GM19468 (cell line): ENCODE data around the gene RHOF.
"Not testable (repeated sequence)": the region's sequence is repeated elsewhere in the genome, so short reads cannot be mapped to it uniquely, and the experiment has no call there.

ENCODE experiments used
- ATAC-seq: cut with Tn5 transposase; IDR thresholded peaks from one replicate; pipeline ENCODE4 v1.9.1; 2021; ENCODE audit warnings: mild to moderate bottlenecking, moderate library complexity, moderate number of reproducible peaks; ENCODE audit not compliant: unreplicated experiment; ENCODE audit errors: extremely low read depth

The RHOF gene

DNA sequence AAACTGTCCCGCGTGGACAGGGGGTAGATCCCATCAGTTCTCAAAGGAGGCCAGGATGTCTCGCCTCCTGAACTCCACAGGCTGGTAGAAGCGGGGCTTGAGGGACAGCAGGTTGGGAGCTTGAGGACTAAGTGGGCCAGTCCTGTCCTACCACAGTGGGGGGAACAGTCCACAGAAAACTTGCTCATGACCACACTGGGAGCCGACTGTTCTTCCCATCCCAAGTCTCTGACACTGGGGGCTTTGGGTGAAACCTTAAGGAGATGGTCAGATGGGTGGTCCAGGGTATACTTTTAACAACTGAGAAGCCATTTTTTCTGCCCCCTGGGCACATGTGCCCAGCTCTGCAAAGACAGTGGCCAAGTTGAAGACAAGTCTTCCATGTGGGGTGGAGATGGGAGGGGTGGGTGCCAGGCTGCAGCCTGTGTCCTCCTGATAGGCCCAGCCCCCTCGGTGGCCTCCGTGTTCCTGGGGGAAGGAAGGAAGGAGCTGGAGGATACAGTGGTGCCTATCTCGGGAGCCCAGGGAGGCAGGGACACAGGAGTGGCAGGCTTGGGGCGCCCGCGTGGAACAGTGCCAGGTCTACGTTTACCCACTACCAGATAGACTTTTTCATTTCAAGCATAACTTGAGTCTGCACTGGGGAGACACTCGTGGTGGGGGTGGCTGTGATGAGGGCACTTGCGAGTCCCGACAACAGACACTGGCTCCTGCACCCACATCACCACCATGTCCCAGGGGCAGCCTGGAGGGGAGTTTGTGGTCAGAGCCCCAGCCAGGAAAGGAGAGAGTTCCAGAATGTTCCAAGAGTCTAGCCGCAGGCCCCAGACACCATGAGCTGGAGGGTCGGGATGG lies 14.7 kb downstream of the RHOF start:
- ATAC-seq, result no peak

DNA sequence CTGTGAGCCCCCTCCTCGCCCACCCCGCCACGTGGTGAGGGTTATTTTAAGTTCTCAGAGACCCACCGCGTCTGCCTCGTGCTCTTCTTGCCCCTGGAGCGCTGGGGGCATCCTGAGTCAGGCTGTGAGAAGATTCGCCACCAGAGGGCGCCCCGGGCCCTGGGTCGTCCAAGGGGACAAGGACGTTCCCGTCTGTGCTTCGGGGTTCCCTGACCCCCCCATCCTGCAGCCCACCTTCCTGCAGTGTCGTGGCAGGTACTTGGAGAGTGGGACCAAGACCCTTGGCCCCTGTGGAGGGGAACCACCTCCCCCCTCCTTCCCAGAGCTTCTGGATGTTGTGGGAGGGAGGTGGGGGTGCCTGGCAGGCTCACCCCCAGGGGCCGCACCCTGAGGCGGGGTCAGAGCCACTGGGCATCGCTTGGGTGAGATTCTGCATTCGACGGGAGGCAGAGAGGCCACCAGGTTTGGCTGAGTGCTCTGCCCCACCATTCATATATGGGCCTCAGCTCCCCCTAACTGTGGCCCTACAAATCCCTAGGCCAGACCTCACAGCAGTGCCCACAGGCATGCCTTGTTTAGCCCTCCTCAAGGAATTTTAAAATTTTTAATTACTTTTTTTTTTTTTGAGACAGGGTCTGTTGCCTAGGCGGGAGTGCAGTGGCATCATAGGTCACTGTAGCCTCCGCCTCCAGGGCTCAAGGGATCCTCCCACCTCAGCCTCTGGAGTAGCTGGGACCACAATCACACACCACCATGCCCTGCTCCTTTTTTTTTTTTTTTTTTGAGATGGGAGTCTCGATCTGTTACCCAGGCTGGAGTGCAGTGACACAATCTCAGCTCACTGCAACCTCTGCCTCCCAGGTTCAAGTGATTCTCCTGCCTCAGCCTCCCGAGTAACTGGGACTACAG lies 17.0 kb downstream of the RHOF start:
- ATAC-seq, result no peak

DNA sequence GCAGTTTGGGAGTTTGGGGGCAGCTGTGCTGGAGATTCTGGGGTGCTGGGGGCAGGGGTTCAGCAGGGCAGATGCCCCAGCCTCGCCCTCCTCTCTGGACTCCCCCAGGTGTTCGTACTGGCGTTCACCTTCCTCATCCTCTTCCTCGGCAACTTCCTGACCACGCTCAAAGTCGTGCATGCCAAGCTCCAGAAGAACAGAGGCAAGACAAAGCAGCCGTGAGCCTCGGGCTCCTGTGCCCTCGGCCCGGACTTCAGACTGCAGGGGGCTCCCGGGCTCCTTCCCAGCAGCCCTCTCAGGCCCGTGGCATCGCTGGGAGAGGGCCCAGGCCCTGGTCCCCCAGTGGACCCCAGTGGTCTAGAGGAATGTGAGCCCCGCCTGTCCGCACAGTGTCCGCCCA lies 18.0 kb downstream of the RHOF start:
- no peak for ATAC-seq

DNA sequence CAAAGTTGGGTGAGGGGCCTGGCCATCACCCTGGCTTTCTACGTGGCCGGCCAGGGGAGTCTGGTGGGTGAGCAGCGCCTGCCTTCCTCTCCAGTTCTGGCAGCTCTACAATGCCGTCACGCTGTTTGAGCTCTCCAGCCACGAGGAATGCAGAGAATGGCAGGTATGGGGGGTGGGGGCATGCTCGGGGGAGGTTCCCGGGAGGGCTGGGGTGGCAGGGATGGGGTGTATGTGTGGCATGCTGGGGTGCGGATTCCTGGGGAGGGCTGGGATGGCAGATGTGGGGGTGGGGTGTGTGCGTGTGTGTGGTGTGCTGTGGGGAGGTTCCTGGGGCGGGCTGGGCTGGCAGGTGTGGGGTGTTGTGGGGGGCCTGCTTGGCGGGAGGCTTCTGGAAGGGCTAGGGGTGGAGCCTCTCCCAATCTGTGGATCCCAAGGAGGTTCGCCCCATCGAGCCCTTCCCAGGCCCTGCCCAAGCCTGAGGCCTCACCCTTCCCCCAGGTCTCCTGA lies 18.5 kb downstream of the RHOF start:
- no peak for ATAC-seq

DNA sequence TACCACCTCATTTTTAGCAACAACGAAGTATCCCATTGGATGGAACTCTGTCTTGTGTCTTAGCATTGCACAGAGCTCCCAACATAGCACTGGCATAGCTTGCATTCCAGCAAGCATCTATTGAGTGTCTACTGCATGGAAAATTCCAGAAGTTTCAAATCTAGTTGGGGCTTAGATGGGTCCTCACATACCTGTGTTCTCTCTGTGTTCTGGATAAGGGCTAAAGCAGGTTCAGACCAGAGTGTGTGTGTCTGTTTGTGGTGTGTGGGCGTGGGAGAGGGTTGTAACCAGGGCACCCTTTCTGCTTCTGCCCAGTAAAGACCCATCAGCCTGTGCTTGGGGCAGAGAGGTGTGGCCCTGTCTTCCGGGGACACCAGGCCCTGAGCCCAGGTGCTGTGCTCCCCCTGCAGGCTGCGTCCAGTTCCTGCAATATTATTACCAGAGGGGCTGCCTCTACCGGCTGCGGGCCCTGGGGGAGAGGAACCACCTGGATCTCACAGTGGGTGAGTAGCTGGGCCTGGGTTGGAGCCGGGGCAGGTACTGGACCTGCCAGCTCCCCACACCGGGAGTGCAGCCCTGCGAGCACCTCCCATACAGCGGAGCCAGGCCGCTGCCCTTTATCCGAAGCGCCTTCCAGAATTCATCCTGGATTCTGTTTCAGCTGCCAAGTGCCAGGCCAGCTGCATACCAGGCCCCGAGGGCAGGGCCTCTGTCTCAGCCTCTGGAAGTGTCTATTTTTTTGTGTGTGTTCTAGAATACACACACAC lies 20.3 kb downstream of the RHOF start:
- ATAC-seq, result peak; percentile 66

DNA sequence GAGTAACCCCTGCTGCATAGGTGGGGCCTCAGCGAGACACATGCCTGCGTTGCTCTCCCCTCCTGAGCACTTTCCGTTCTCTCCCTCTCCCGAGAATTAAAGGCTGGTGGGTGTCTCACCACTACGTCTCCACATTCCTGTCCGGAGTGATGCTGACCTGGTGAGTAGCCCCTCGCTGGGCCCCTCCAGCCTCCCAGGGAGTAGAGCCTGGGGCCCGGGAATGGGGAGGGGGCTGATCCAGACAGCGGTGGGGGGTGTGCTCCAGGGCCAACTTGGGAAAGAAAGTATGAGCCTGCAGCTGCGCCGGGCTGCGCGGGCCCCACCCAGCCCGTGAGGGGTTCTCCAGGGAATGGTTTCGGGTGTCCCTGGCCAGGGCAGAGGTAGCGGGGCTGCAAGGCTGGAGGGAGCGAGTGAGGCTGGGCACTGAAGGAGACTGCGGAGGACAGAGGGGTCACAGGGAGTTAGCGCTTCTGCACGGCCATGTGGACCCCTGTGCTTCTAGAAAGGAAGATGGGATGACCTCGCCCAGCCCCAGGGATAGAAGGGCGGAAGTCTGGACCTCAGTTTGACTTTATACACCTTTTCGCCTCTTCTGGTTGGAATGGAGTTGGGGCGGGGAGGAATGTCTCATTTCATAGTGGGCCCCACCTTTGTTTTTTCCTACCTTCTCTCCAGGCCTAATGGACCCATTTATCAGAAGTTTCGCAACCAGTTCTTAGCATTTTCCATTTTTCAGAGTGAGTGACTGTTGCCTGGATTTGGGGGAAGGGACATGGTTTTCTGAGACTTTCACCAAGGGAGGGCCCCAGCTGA lies 22.5 kb downstream of the RHOF start:
- ATAC-seq, result no peak

DNA sequence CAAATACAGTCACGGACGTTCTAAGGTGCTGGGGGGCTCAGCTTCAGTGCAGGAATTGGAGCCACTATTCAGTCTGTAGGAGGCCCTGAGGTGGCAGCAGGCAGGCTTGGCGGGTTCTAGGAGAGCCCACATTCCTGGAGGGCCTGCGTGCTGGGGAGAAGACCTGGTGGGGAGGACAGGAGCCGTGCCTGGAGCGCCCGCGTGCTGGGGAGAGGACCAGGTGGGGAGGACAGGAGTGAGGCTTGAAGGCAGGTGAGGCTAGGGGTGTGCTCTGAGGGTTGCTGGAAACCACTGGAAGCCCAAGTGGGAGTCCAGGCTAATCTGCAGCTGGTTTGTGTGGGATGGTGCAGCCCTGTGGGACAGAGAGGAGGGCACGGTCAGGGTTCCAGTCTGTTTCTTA lies 23.1 kb downstream of the RHOF start:
- no peak for ATAC-seq

DNA sequence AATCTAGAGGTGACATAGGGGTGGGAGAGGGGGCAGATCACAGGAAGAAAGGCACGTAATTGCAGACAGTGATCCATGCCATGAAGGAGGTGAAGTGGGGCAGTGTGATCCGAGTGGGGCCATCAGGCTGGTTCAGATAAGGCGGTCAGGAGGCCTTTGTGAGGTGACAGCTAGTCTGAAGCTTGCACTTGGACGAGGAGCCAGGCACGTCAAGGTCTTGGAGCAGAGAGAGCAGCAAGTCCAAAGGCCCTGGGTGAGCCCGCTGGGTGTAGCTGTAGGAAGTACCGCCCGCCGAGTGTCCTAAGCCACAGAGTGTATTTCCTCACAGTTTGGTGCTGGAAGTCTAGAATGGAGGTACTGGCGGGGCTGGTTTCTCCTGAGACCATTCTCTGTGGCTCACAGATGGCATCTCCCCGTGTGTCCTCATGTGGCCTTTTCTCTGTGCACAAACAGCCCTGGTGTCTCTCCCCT lies 23.6 kb downstream of the RHOF start:
- ATAC-seq, result no peak

DNA sequence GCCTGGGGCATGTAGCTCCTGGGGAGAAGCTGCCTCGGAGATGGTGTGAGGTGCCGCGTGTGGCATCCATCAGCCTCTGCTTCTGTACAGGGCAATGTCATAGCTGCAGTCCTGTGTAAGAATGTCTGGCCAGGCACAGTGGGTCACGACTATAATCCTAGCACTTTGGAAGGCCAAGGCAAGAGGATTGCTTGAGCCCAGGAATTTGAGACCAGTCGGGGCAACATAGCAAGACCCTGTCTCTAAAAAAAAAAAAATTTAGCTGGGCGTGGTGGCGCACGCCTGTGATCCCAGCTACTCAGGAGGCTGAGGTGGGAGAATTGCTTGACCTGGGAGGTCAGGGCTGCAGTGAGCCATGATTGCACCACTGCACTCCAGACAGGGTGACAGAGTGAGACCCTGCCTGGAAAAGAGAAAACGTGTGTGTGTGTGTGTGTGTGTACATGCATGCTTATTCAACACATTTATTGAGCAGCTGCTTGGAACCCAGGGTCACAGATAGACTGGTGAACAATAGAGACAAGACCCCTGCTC lies 24.1 kb downstream of the RHOF start:
- no peak for ATAC-seq

DNA sequence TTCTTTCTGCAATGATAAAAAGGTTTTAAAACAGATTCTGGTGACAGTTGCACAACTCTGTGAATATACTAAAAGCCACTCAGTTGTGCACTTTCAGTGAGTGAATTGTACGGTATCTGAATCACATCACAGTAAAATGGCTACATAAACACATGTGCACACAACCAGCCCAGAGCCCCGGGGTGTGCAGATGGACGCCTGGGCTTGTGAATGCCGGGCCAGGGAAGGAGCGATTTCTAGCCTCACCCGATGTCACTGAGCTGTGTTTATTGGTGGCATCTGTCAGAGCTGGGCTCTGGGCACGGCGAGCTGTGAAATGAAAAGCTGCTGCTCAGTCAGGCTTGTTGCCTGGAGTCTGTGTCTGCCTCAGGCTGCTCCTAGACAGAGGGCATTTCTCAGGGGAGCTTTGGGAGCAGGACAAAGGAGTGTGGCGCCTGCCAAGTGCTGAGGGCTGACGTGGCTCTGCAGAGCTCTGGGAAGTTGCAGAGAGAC lies 25.9 kb downstream of the RHOF start:
- no peak for ATAC-seq

DNA sequence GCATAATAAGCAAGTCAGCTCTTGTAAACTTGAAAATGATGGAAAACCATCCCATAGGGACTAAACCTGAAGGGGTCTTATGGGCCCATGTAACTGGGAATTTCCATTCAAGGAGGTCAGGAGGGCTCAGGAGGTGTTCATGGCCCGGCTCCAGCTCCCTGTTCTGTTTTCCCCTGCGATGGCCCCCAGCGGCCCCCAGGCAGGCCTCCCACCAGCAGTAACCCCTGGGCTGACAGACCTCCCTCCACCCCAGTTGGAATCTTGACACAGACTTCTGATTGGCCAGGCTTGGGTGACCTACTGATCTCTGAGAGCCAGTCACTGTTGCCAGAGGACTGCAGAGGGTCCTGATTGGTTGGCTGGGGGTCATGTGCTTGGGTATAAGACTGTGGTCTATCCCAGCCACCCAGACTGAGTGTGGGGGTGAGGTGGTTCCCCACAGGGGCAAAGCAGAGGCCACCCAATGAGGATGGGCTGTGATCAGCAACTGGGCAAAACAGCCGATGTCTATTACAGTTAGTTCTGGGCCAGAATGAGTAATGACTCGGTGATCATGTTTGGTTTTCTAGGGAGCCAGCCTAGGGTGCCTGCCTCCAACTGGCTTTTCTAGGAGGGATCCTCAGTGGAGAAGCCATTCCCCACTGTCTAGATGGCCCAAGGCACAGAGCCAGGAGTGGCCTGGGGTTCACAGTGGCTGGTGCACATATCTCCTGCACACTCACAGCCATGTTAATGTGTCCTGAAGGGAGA lies 27.0 kb downstream of the RHOF start:
- no peak for ATAC-seq

DNA sequence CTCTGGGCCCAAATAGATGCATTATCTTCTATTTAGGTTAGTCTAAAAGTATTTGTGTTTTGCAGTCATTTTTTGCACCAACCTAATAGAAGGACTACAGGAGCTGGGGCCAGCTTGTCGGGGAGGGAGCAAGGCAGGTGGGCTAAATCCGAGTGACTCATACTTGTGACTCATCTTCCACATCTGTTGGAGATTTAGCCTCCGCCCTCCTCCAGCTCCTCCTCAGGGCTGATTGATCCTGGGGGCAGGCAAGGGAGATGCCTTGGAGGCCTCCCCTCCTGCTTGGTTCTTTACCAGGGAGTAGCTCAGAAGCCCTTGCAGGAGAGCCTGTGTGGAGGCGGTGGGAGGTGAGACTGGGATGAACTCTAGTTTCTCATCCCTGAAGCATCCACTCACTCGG lies 27.9 kb downstream of the RHOF start:
- no peak for ATAC-seq

DNA sequence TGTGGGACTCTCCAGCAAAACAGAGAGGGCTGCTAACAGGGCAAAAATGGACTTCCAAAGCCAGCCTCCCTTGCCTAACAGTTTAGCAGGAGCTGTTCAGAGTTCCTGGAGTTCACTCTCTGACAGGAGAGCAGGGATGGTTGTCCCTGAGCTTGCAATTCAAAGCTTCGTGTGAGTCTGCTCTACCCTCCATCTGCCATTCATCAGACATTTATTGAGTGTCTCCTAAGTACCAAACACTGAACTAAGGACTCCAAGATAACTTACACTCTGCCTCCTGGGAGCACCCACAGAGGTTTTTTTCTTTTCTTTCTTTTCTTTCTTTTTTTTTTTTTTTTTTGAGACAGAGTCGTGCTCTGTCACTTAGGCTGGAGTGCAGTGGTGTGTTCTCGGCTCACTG lies 28.7 kb downstream of the RHOF start:
- no peak for ATAC-seq

DNA sequence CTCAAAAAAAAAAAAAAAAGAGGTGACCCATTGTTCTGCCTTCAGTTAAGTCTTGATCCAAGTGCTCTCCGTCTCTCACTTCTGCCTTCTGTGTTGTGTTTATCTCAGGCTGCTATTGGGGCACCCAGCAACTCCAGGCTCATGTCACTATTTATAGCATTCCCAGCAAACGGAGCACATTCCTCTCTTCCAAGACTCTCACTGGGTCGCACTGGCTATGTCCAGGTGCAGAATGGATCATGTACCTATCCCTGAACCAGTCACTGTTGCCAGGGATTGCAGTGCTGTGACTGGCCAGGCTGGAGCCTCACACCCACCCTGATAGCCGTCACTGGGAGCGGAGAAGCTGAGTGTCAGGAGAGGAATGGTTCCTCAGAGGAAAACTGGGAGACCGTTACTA lies 31.2 kb downstream of the RHOF start:
- ATAC-seq, result no peak

DNA sequence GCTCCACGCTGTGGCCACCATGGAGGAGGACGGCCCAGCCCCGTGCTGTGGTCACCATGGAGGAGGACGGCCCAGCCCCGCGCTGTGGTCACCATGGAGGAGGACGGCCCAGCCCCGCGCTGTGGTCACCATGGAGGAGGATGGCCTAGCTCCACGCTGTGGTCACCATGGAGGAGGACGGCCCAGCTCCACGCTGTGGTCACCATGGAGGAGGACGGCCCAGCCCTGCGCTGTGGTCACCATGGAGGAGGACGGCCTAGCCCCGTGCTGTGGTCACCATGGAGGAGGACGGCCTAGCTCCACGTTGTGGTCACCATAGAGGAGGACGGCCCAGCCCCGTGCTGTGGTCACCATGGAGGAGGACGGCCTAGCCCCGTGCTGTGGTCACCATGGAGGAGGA lies 35.0 kb downstream of the RHOF start:
- ATAC-seq, result not testable (repeated sequence)

DNA sequence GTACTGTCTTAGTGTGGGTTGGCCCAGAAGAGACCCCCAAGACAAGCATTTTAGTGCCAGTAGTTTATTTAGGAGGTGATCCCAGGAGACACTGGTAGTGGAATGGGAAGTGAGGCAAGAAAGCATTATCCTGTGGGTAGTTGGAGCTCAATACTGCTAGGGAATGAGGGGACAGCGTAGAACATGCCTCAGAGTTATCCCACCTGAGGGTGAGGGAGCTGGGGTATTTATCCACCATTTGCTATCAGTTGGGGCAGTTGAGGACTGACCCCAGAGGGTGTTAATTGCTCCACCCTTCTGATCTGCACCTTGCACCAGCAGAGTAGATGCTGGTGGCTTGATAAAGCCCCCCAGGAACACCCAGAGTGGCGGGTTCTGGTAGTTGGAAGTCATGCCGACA lies 37.9 kb downstream of the RHOF start:
- ATAC-seq, result no peak

DNA sequence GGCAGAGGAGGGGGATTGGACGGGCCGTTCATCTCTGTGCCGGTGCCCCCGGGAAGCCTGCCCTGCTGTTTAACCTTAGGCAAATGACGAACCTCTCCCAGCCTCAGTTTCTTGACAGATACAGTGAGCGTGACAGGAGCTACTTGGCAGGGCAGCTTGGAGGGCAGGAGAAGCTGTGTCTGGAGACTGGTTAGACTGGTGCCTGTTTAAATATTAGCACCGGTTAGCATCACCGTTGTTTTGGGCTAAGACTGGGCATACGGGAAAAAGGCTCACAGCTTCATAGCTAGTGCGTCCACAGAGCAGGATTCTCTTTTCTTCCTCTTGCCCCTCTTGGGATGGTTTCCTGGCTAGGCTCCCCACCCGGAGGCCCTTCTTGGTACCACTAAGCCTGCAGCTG lies 38.7 kb downstream of the RHOF start:
- no peak for ATAC-seq

DNA sequence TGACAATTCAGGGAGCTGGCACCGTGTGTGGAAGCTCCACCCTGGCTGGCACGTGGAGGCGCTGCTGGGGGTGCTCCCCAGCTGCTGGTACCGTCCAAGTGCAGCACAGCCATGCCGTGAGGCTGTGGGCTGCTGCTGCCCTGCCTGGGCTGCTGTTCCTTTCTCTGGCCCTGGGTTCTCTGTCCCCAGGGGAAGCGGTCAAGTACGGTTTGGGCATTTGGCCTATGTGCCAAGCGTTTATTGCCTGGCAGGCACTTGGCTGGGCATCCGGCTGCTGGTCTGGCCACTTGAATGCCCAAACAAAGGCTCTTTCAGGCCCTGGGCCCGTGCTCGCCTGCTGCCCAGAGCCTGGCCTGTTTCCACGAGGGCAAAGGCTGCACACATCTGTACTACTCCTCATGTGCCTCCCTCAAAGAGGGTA lies 39.6 kb downstream of the RHOF start:
- no peak for ATAC-seq
